ENCODE data around the gene NPDC1.

The NPDC1 gene

GRCh38 chr9:137055385-137056364 lies 9.7 kb upstream of the NPDC1 start:
- no peak for DNase-seq

GRCh38 chr9:137054932-137055384 lies 9.0 kb upstream of the NPDC1 start:
- DNase-seq, result no peak

GRCh38 chr9:137053944-137054931 lies 8.3 kb upstream of the NPDC1 start, which contains the start of gene ENTPD2:
ENTPD2 (minus strand) TSS chr9:137054061; CDS start chr9:137053997, 64 bp downstream.
- DNase-seq, result peak; percentile 65

- DNase-seq, result peak; percentile 40
Measured at GRCh38 chr9:137052998-137053943, 7.3 kb upstream of the NPDC1 start.

- no peak for DNase-seq
Measured at GRCh38 chr9:137052293-137052692, 6.3 kb upstream of the NPDC1 start.

- DNase-seq, result no peak
Measured at GRCh38 chr9:137051145-137051724, 5.3 kb upstream of the NPDC1 start.

GRCh38 chr9:137050570-137050969 lies 4.6 kb upstream of the NPDC1 start:
- no peak for DNase-seq

- peak; percentile 11 for DNase-seq
Measured at GRCh38 chr9:137049544-137050449, 3.8 kb upstream of the NPDC1 start.

GRCh38 chr9:137048655-137049543 lies 2.9 kb upstream of the NPDC1 start:
- no peak for DNase-seq

GRCh38 chr9:137045294-137046087 lies 486 bp downstream of the NPDC1 start:
- peak; percentile 44 for DNase-seq

- no peak for DNase-seq
Measured at GRCh38 chr9:137044502-137045177, 1.3 kb downstream of the NPDC1 start.

GRCh38 chr9:137044037-137044436 lies 1.9 kb downstream of the NPDC1 start:
- no peak for DNase-seq

- DNase-seq, result no peak
Measured at GRCh38 chr9:137042751-137043727, 2.9 kb downstream of the NPDC1 start.

GRCh38 chr9:137041124-137041523 lies 4.9 kb downstream of the NPDC1 start:
- no peak for DNase-seq

- DNase-seq, result no peak
Measured at GRCh38 chr9:137040568-137040967, 5.4 kb downstream of the NPDC1 start.

- no peak for DNase-seq
Measured at GRCh38 chr9:137039611-137040366, 6.2 kb downstream of the NPDC1 start.
